ENCODE results near the gene GUCD1. TPM values are rescaled to one million over a fixed set of nuclear protein-coding genes. Genes with fewer than 3 reads are reported as not detected.

The GUCD1 gene
- total RNA-seq, 1 experiment from 2014 or later: 48.7 TPM

DNA sequence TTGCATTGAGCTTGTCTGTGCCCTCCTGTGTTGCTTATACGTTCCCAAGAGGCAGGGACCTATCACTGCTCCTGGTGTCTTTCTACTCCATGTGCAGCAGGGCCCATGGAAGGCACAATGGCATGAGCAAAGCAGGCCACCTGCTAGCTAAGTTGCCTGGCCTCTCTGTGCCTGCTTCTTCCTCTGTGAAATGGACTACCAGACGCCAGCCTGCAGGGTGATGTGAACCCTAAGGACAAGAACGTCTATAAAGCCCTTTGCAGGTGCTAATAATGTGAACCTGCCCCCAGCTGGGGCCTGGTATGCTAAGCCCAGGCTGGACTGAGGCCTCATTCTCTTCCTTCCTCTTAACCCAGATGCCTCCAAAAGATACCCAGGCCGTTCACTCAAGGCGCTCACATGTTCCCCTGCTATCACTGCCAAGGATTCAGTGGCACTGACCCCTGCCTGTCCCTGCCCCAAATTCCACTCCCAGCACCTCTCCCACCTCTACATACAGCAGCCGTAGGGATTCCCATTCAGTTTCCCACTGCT, 4.0 kb downstream of the GUCD1 start:
- CTCF ChIA-PET: no interaction called here
- H3K36me3 ChIP-seq (ENCODE audit: control insufficient read depth in 1 of 2, insufficient read depth in 2 of 2, low read length in 2 of 2): peaks cover 0 to 10% of the 10 kb centered on the region in 2 experiments; a peak in 2 of 4 replicates
- no peak overlapping the region for H3K9ac ChIP-seq (ENCODE audit: low read length)
- RAD21 ChIA-PET (ENCODE audit: low non-redundant PET in 1 of 2, low total read pairs in 2 of 2, uncharacterized antibody in 2 of 2, unreplicated experiment in 2 of 2): no interaction called here
- no peaks in the 10 kb centered on the region for H4K20me1 ChIP-seq (ENCODE audit: insufficient read depth)
- H3K9me2 ChIP-seq (ENCODE audit: insufficient read depth): no peaks in the 10 kb centered on the region
- peaks cover 6 to 13% of the 10 kb centered on the region in 2 experiments; a peak in 3 of 4 replicates for H3K4me1 ChIP-seq (ENCODE audit: control insufficient read depth in 1 of 2, insufficient read depth in 2 of 2, low read length in 2 of 2)
- H3K9me3 ChIP-seq (ENCODE audit: control insufficient read depth in 1 of 2, insufficient read depth in 1 of 2, low read depth in 1 of 2, low read length in 2 of 2): no peaks in the 10 kb centered on the region
- H3K4me2 ChIP-seq (ENCODE audit: low read length): no peak overlapping the region
- POLR2A ChIA-PET: no interaction called here
- DNase-seq (ENCODE audit: low read depth, low spot score): no peak
- H3K27ac ChIP-seq (ENCODE audit: low read depth, low read length): no peak overlapping the region
- ATAC-seq: no peak
- peaks cover 41% of the 10 kb centered on the region for H3K79me2 ChIP-seq (ENCODE audit: insufficient read depth, low read length)
- no peaks in the 10 kb centered on the region for H3K27me3 ChIP-seq (ENCODE audit: insufficient read depth, low read length)
- BruUV-seq (replicated peaks): no TSS peak
- intact Hi-C loops (cut with micrococcal nuclease): no loop called here
- H2AFZ ChIP-seq (ENCODE audit: low read depth, low read length, poor library complexity, severe bottlenecking): no peak overlapping the region
- H3K4me3 ChIP-seq (replicated peaks in 1 of 2; ENCODE audit: low read depth in 1 of 2, low read length in 2 of 2): no peak overlapping the region
- TF ChIP-seq EGR1 (IDR thresholded peaks at IDR 0.05; ENCODE audit: low read depth) (no peak), CBX3 (IDR thresholded peaks at IDR 0.05; ENCODE audit: low read depth) (no peak), POLR2AphosphoS5 (IDR thresholded peaks at IDR 0.05; ENCODE audit: low read depth, low read length) (no peak), SRF (IDR thresholded peaks at IDR 0.05; ENCODE audit: low read depth) (no peak), SP1 (IDR thresholded peaks at IDR 0.05; ENCODE audit: low read depth) (no peak), SIN3A (IDR thresholded peaks at IDR 0.05; ENCODE audit: low read depth) (no peak), CEBPB (IDR thresholded peaks at IDR 0.05; ENCODE audit: low read depth) (no peak), YY1 (IDR thresholded peaks at IDR 0.05; ENCODE audit: extremely low read depth, insufficient replicate concordance, low read depth, low read length) (no peak), EZH2 (IDR thresholded peaks at IDR 0.05) (no peak), JUND (IDR thresholded peaks at IDR 0.05) (no peak), MAX (IDR thresholded peaks at IDR 0.05) (no peak), CTCF (IDR thresholded peaks at IDR 0.05 in 2 of 3, conservative IDR thresholded peaks at IDR 0.05 in 1 of 3; ENCODE audit: borderline replicate concordance in 1 of 3, insufficient read depth in 1 of 3, low read depth in 2 of 3, low read length in 2 of 3) (no peak), TCF7L2 (IDR thresholded peaks at IDR 0.05; ENCODE audit: borderline replicate concordance, extremely low read depth, insufficient read depth, insufficient read length) (no peak), ZFX (IDR thresholded peaks at IDR 0.05) (no peak), EZH2phosphoT487 (IDR thresholded peaks at IDR 0.05; ENCODE audit: borderline replicate concordance) (no peak)
- TF ChIP-seq, protein P1, sequence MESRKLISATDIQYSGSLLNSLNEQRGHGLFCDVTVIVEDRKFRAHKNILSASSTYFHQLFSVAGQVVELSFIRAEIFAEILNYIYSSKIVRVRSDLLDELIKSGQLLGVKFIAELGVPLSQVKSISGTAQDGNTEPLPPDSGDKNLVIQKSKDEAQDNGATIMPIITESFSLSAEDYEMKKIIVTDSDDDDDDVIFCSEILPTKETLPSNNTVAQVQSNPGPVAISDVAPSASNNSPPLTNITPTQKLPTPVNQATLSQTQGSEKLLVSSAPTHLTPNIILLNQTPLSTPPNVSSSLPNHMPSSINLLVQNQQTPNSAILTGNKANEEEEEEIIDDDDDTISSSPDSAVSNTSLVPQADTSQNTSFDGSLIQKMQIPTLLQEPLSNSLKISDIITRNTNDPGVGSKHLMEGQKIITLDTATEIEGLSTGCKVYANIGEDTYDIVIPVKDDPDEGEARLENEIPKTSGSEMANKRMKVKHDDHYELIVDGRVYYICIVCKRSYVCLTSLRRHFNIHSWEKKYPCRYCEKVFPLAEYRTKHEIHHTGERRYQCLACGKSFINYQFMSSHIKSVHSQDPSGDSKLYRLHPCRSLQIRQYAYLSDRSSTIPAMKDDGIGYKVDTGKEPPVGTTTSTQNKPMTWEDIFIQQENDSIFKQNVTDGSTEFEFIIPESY (IDR thresholded peaks at IDR 0.05; ENCODE audit: extremely low read depth, insufficient replicate concordance, low read length): no peak
- TF ChIP-seq, protein P2, sequence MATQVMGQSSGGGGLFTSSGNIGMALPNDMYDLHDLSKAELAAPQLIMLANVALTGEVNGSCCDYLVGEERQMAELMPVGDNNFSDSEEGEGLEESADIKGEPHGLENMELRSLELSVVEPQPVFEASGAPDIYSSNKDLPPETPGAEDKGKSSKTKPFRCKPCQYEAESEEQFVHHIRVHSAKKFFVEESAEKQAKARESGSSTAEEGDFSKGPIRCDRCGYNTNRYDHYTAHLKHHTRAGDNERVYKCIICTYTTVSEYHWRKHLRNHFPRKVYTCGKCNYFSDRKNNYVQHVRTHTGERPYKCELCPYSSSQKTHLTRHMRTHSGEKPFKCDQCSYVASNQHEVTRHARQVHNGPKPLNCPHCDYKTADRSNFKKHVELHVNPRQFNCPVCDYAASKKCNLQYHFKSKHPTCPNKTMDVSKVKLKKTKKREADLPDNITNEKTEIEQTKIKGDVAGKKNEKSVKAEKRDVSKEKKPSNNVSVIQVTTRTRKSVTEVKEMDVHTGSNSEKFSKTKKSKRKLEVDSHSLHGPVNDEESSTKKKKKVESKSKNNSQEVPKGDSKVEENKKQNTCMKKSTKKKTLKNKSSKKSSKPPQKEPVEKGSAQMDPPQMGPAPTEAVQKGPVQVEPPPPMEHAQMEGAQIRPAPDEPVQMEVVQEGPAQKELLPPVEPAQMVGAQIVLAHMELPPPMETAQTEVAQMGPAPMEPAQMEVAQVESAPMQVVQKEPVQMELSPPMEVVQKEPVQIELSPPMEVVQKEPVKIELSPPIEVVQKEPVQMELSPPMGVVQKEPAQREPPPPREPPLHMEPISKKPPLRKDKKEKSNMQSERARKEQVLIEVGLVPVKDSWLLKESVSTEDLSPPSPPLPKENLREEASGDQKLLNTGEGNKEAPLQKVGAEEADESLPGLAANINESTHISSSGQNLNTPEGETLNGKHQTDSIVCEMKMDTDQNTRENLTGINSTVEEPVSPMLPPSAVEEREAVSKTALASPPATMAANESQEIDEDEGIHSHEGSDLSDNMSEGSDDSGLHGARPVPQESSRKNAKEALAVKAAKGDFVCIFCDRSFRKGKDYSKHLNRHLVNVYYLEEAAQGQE (IDR thresholded peaks at IDR 0.05; ENCODE audit: low read depth): no peak
